ENCODE measurements around the gene SETDB2. TPM values are rescaled to one million over a fixed set of nuclear protein-coding genes. Genes with fewer than 3 reads are reported as not detected.

Gene SETDB2
- total RNA-seq, 1 experiment from 2014 or later, result 34.0 TPM

GRCh38 chr13:49543656-49544055 is 99.6 kb downstream of the SETDB2 start:
- Histone ChIP-seq H3K4me3 (ENCODE audit: low read length) (no peak overlapping the region), H3K27ac (ENCODE audit: low read length) (no peak overlapping the region), H3K9me3 (ENCODE audit: low read length) (no peaks in the 10 kb centered on the region), H3K36me3 (ENCODE audit: insufficient read depth, low read length) (peaks cover 57% of the 10 kb centered on the region), H3K27me3 (ENCODE audit: low read length) (no peaks in the 10 kb centered on the region), H3K79me2 (ENCODE audit: low read length) (no peaks in the 10 kb centered on the region), H4K20me1 (ENCODE audit: insufficient read depth, low read depth, low read length) (no peaks in the 10 kb centered on the region), H3K4me2 (ENCODE audit: low read depth, low read length, poor library complexity, severe bottlenecking) (no peak overlapping the region), H3K9me2 (replicated peaks; ENCODE audit: insufficient read depth, low read length) (no peaks in the 10 kb centered on the region), H3K9ac (ENCODE audit: low read length) (no peak overlapping the region), H3K4me1 (ENCODE audit: low read length) (peaks cover 18% of the 10 kb centered on the region), H2AFZ (ENCODE audit: low read length) (no peak overlapping the region)
- DNase-seq, result no peak

Other genes with a start within 250 kb of the SETDB2 start
- gene MLNR, start 223.9 kb upstream of the SETDB2 start, total RNA-seq (2014; rRNA removed; shearing (Covaris generic); ENCODE audit: low replicate concordance), result not detected in 2 replicates
- gene CDADC1, start 196.3 kb upstream of the SETDB2 start, total RNA-seq (2014; rRNA removed; shearing (Covaris generic); ENCODE audit: low replicate concordance), result 4.7 and 19.3 TPM in 2 replicates
- 24.7 and 51.9 TPM in 2 replicates for gene CAB39L, start 210 bp upstream of the SETDB2 start, total RNA-seq (2014; rRNA removed; shearing (Covaris generic); ENCODE audit: low replicate concordance)
- gene PHF11, start 51.7 kb downstream of the SETDB2 start, total RNA-seq (2014; rRNA removed; shearing (Covaris generic); ENCODE audit: low replicate concordance), result 34.3 and 75.2 TPM in 2 replicates
- gene RCBTB1, start 141.3 kb downstream of the SETDB2 start, total RNA-seq (2014; rRNA removed; shearing (Covaris generic); ENCODE audit: low replicate concordance), result 41.1 and 45.1 TPM in 2 replicates
- gene ARL11, start 184.2 kb downstream of the SETDB2 start, total RNA-seq (2014; rRNA removed; shearing (Covaris generic); ENCODE audit: low replicate concordance), result 8.3 TPM in 2 replicates
- 175 and 183 TPM in 2 replicates for gene EBPL, start 247.2 kb downstream of the SETDB2 start, total RNA-seq (2014; rRNA removed; shearing (Covaris generic); ENCODE audit: low replicate concordance)